Ovary (tissue), 9 donors: ENCODE data around the gene HDDC2. TPM values are rescaled to one million over a fixed set of nuclear protein-coding genes. Genes with fewer than 3 reads are reported as not detected.

Source experiments
- DNase-seq, 5 donors: peaks; one replicate each; pipeline ENCODE4 v3.0.0-alpha.2; 2019 to 2020
- H3K27ac ChIP-seq, 2 donors: fragments of 200-600 bp; one replicate each; pipeline versions ENCODE4 v1.5.1 to v1.8.0; 2019 to 2022
- H3K27me3 ChIP-seq: fragments of 200-600 bp; one replicate; pipeline ENCODE4 v1.8.0; 2022
- H3K36me3 ChIP-seq: fragments of 200-600 bp; sonication (generic); one replicate; pipeline ENCODE4 v1.5.1; 2019
- H3K4me1 ChIP-seq: one replicate; pipeline ENCODE4 v1.8.1; 2013; ENCODE audit warnings: mild to moderate bottlenecking, moderate library complexity; ENCODE audit not compliant: insufficient read depth
- H3K4me3 ChIP-seq: fragments of 200-600 bp; sonication (generic); one replicate; pipeline ENCODE4 v1.5.1; 2017
- H3K9me3 ChIP-seq, 2 donors: fragments of 200-600 bp in 1 of 2; sonication (generic) in 1 of 2; one replicate each; pipeline versions ENCODE4 v1.5.1 to v1.8.1; 2013 to 2019; ENCODE audit warnings: mild to moderate bottlenecking in 1 of 2, moderate library complexity in 1 of 2
- EP300 ChIP-seq: sonication (generic); formaldehyde crosslinking; IDR thresholded peaks from one replicate; pipeline ENCODE4 v1.6.1; 2017; ENCODE audit warnings: antibody characterized with exemption
- POLR2A ChIP-seq: fragments of 450-650 bp; IDR thresholded peaks from one replicate; pipeline ENCODE4 v1.6.1; 2017; ENCODE audit warnings: antibody characterized with exemption, mild to moderate bottlenecking, moderate library complexity
- WGBS, 3 donors: extraction: QIAGEN DNeasy Blood & Tissue Kit in 1 of 3; methylation state at CpG; one replicate each; pipeline versions ENCODE4 v1.1.5 to v1.1.7; 2013 to 2017; 5-methylcytosine and 5-hydroxymethylcytosine counted together
- intact Hi-C, 4 donors: fragments of 100-400 bp; cut with DNase I; formaldehyde crosslinking; loops; one replicate each; pipeline versions ENCODE4 v1.11.0 to v1.15.1; 2022 to 2023
- polyA plus RNA-seq, 2 donors: library from polyadenylated mRNA; stranded (reverse); fragments of 200-250 nt in 1 of 2; fragments of 350-450 nt in 1 of 2; fragmentation: Illumina TruSeq in 1 of 2; extraction: RNeasy Lipid Tissue Mini Kit (QIAGEN cat#74804) in 1 of 2; gene quantifications; one replicate each; pipeline ENCODE4 v1.2.3, GENCODE V29; 2013 to 2014
- total RNA-seq, 7 donors: library from RNA; depleted of rRNA in 2 of 7; stranded (reverse); fragments of >200 nt in 2 of 7; fragmentation: NEBNext Ultra II Directional in 3 of 7; extraction: Animal tissue kit (Norgen Biotek cat#: 25700) in 3 of 7; gene quantifications; one replicate each; pipeline versions ENCODE4 v1.1.0 to v1.2.4, GENCODE V29; 2016 to 2023
- TF ChIP-seq, protein P1 (sequence below), 3 donors: fragments of 450-650 bp in 2 of 3; fragments of 200-600 bp in 1 of 3; IDR thresholded peaks; one replicate each; pipeline versions ENCODE4 v1.5.1 to v1.8.0; 2016 to 2022; ENCODE audit warnings: antibody characterized with exemption in 3 of 3, mild to moderate bottlenecking in 1 of 3
- donor health status: DM: no; HTN: no; CAD: no; lungs with moderate emphysema.
- donor health status: DM: no; HTN: no; CAD: no.
- donor health status: Bipolar disorder and iron deficiency.
- donor health status: DM: yes; HTN: yes; CAD: no.
- donor health status: DM: no; HTN: no; CAD: no.
- donor health status: DM: yes; HTN: yes; CAD: no.

HDDC2 gene
- total and polyA plus RNA-seq, 9 donors, result 31.4 to 80.6 (median 64.0) TPM

DNA sequence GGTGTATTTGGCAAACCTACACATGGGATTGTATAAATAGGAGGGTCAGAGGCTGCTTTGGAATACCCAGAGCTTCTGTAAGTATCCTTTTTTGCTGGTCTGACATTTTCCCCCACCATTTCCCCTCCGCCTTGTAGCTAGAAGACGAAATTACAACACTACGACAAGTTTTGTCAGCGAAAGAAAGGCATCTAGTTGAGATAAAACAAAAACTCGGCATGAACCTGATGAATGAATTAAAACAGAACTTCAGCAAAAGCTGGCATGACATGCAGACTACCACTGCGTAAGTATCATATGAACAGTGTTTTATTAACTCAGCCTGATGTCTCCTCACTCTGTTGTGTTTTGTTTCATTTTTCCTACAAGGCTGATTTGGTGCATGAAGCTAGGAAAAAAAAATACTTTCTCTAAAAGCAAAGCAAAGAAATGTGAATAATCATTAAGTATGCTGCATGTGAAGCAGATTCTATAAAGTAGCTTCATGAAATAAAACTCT is 72.7 kb downstream of the HDDC2 start:
- no peak overlapping the region for H3K4me3 ChIP-seq
- WGBS, 3 donors, result 6 to 17% (median 10%) methylated on average over 6 of the region's 6 CpGs
- H3K36me3 ChIP-seq, result no peaks in the 10 kb centered on the region
- TF ChIP-seq, protein P1, sequence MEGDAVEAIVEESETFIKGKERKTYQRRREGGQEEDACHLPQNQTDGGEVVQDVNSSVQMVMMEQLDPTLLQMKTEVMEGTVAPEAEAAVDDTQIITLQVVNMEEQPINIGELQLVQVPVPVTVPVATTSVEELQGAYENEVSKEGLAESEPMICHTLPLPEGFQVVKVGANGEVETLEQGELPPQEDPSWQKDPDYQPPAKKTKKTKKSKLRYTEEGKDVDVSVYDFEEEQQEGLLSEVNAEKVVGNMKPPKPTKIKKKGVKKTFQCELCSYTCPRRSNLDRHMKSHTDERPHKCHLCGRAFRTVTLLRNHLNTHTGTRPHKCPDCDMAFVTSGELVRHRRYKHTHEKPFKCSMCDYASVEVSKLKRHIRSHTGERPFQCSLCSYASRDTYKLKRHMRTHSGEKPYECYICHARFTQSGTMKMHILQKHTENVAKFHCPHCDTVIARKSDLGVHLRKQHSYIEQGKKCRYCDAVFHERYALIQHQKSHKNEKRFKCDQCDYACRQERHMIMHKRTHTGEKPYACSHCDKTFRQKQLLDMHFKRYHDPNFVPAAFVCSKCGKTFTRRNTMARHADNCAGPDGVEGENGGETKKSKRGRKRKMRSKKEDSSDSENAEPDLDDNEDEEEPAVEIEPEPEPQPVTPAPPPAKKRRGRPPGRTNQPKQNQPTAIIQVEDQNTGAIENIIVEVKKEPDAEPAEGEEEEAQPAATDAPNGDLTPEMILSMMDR (IDR thresholded peaks at IDR 0.05), result no peak
- TF ChIP-seq EP300 (no peak), POLR2A (no peak)
- no peak for DNase-seq
- H3K4me1 ChIP-seq, result peaks cover 4% of the 10 kb centered on the region
- H3K9me3 ChIP-seq, result no peaks in the 10 kb centered on the region
- intact Hi-C loops, result no loop called here
- H3K27ac ChIP-seq, result no peak overlapping the region
- H3K27me3 ChIP-seq, result no peaks in the 10 kb centered on the region

DNA sequence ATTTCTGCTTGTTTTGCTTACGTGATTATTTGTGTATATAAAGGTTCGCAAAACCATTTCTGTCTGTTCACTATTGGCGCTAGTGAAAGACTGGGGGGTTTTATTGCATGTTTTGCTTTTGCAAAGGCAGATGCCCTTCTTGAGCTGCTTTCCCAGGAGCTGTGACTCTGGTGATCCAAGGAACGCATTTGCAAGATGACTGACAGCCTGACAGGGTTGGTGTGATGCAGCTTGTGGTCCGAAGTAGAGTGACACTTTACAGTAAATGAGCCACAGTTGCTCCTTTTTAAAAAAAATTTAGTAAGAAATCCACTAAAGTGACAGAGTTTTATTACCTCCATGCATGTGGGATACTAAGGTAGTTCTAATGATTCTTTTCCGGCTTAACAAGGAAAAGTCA is 74.5 kb downstream of the HDDC2 start:
- no peaks in the 10 kb centered on the region for H3K27me3 ChIP-seq
- WGBS, 3 donors, result 93 to 95% (median 94%) methylated on average over 6 of the region's 6 CpGs
- TF ChIP-seq, protein P1 (IDR thresholded peaks at IDR 0.05), result no peak
- no peak for TF ChIP-seq EP300
- no peak for TF ChIP-seq POLR2A
- H3K36me3 ChIP-seq, result no peaks in the 10 kb centered on the region
- intact Hi-C loops, result no loop called here
- H3K4me3 ChIP-seq, result no peak overlapping the region
- no peak for DNase-seq
- H3K27ac ChIP-seq, result no peak overlapping the region
- no peaks in the 10 kb centered on the region for H3K9me3 ChIP-seq
- H3K4me1 ChIP-seq, result peaks cover 8% of the 10 kb centered on the region

Other genes starting within 250 kb of the HDDC2 start
- gene TPD52L1, start 148.2 kb downstream of the HDDC2 start, total RNA-seq, result 100 to 1,000 TPM in 1 of 7 donors, 10 to 100 TPM in 6; 14.4 to 154 (median 31.6) TPM
- 10 to 100 TPM; 18.8 to 27.4 TPM for gene TPD52L1, start 148.2 kb downstream of the HDDC2 start, polyA plus RNA-seq